Duodenal mucosa (tissue), 2 donors: ENCODE measurements around the gene OSBPL10.

Source experiments
- H3K27ac ChIP-seq: one replicate; pipeline ENCODE4 v1.7.0; 2013; ENCODE audit warnings: low read depth, low read length
- H3K27me3 ChIP-seq, 2 donors: one replicate each; pipeline ENCODE4 v1.7.0; 2013; ENCODE audit warnings: low read length in 2 of 2, control low read depth in 1 of 2; ENCODE audit not compliant: insufficient read depth in 2 of 2, control insufficient read depth in 1 of 2
- H3K36me3 ChIP-seq, 2 donors: one replicate each; pipeline ENCODE4 v1.7.0; 2013; ENCODE audit warnings: low read length in 2 of 2, control low read depth in 1 of 2; ENCODE audit not compliant: insufficient read depth in 2 of 2, control insufficient read depth in 1 of 2
- H3K4me1 ChIP-seq, 2 donors: one replicate each; pipeline ENCODE4 v1.7.0; 2013; ENCODE audit warnings: low read length in 2 of 2, control low read depth in 1 of 2; ENCODE audit not compliant: insufficient read depth in 2 of 2, control insufficient read depth in 1 of 2
- H3K4me3 ChIP-seq, 2 donors: one replicate each; pipeline ENCODE4 v1.7.0; 2013; ENCODE audit warnings: low read length in 2 of 2, low read depth in 1 of 2
- H3K9ac ChIP-seq, 2 donors: one replicate each; pipeline ENCODE4 v1.7.0; 2013; ENCODE audit warnings: low read length in 2 of 2, low read depth in 1 of 2
- H3K9me3 ChIP-seq, 2 donors: one replicate each; pipeline ENCODE4 v1.7.0; 2013; ENCODE audit warnings: low read length in 2 of 2, control low read depth in 1 of 2; ENCODE audit not compliant: control insufficient read depth in 1 of 2

Gene OSBPL10

DNA sequence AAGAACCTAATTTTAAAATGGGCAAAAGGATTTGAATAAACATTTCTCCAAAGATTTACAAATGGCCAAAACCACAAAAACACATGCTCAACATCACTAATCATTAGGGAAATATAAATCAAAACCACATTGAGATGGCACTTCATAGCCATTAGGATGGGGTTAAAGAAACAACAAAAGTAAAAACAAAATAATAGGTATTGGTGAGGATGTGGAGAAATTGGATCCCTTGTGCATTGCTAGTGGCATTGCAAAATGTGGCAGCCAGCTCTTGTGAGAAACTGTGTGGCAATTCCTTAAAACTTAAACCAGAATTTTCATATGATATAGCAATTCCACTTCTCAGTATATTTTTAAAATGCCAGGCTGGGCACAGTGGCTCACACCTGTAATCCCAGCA lies 321.8 kb downstream of the OSBPL10 start:
- H3K9me3 ChIP-seq, result peaks cover 11 to 34% of the 10 kb centered on the region in 2 donors
- H3K4me1 ChIP-seq, result no peaks in the 10 kb centered on the region
- no peak overlapping the region for H3K4me3 ChIP-seq
- no peaks in the 10 kb centered on the region for H3K27me3 ChIP-seq
- no peak overlapping the region for H3K9ac ChIP-seq
- no peaks in the 10 kb centered on the region for H3K36me3 ChIP-seq
- H3K27ac ChIP-seq, result no peak overlapping the region

DNA sequence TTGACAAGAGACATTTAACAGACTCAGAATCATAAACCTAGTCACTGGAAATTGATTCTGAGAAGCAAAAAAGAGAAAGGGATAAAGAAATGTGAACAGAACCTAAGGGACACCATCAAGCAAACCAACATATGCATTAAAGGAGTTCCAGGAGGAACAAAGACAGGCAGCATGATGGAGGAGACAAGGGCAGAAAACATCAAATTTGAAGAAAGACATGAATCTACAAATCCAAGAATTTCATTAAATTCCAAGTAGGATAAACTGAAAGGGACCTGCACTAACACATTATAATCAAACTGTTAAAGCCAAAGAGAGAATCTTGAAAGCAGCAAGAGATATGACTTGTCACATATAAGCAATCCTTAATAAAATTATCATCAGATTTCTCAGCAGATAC lies 326.1 kb downstream of the OSBPL10 start:
- Histone ChIP-seq H3K9me3 (peaks cover 30 to 59% of the 10 kb centered on the region in 2 donors), H3K4me3 (no peak overlapping the region), H3K36me3 (no peaks in the 10 kb centered on the region), H3K4me1 (no peaks in the 10 kb centered on the region), H3K9ac (no peak overlapping the region), H3K27ac (no peak overlapping the region), H3K27me3 (no peaks in the 10 kb centered on the region)

DNA sequence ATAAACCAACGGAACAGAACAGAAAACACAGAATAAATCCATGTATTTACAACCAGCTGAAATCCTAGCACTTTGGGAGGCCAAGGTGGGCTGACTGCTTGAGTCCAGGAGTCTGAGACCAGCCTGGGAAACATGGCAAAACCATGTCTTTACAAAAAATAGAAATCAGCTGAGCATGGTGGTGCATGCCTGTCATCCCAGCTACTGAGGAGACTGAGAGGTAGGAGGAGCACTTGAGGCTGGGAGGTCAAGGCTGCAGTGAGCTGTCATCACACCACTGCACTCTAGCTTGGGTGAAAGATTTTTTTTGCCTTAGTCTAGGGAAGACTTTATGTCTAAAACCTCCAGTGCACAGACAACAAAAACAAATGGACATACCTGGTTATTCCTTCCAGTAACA lies 327.6 kb downstream of the OSBPL10 start:
- no peak overlapping the region for H3K27ac ChIP-seq
- H3K4me1 ChIP-seq, result no peaks in the 10 kb centered on the region
- peaks cover 0 to 2% of the 10 kb centered on the region in 2 donors for H3K36me3 ChIP-seq
- H3K9ac ChIP-seq, result no peak overlapping the region
- no peak overlapping the region for H3K4me3 ChIP-seq
- peaks cover 43 to 74% of the 10 kb centered on the region in 2 donors for H3K9me3 ChIP-seq
- no peaks in the 10 kb centered on the region for H3K27me3 ChIP-seq

DNA sequence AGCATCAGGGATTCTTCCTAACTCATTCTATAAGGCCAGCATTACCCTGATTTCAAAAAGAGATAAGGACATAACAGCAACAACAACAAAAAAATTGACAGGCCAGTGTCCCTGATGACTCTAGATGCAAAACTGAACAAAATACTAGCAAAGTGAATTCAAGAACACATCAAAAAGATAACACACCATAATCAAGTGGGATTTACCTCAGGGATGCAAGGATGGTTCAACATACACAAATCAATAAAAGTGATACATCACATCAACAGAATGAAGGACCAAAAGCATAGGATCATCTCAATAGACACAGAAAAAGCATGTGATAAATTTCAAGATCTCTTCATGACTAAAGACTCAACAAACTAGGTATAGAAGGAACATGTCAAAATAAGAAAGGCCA lies 328.8 kb downstream of the OSBPL10 start:
- H3K36me3 ChIP-seq, result peaks cover 3 to 13% of the 10 kb centered on the region in 2 donors
- no peak overlapping the region for H3K27ac ChIP-seq
- peaks cover 48 to 70% of the 10 kb centered on the region in 2 donors for H3K9me3 ChIP-seq
- no peak overlapping the region for H3K9ac ChIP-seq
- no peak overlapping the region for H3K4me3 ChIP-seq
- H3K4me1 ChIP-seq, result no peaks in the 10 kb centered on the region
- no peaks in the 10 kb centered on the region for H3K27me3 ChIP-seq

DNA sequence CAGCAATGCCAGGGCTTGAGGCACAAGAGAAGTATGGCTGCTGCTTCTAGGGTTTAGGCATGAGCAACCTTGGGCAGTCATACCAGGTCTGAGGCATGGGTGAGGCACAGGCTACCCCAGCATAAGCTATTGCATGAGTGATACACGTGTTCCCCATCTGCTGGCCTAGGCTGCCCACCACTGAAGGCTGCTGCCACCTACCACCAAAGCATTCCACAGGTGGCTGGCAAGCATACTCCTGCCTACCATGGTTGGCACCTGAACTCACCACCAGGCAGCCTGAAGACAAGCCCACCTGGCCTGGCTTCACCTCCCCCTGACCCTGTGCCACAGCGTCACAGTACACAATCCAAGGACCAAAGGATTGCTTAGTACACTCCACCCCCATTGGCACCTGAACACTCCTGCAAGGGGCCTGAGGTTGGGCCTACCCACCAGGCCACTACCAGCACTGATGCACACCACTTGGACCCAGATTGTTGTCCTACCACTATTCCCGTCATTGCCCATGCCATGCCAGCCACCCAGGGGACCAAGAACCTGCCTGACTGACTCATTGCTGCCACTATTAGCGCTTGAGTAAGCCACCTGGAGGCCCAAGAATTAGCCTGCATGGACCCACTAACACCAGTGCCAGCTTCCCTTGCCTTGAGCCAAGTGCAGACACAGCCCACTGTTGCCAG lies 332.6 kb downstream of the OSBPL10 start:
- H3K9me3 ChIP-seq, result peaks cover 30 to 36% of the 10 kb centered on the region in 2 donors
- H3K9ac ChIP-seq, result no peak overlapping the region
- peaks cover 8 to 15% of the 10 kb centered on the region in 2 donors for H3K36me3 ChIP-seq
- no peak overlapping the region for H3K27ac ChIP-seq
- H3K4me1 ChIP-seq, result no peaks in the 10 kb centered on the region
- H3K27me3 ChIP-seq, result no peaks in the 10 kb centered on the region
- H3K4me3 ChIP-seq, result no peak overlapping the region

DNA sequence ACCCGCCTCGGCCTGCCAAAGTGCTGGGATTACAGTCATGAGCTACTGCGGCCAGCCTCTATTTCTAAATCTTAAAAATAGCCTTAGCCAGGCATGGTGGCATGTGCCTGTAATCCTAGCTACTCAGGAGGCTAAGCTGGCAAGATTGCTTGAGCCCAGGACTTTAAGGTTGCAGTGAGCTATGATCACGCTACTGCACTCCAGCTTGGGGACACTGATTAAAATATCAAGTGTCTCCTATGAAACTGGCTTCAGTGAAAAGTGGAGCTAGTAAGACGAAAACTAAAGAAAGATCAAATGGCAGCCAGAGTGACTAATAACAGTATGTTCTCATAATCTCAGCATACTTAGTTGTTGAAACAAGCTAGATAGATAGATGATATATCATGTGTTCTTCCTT lies 335.8 kb downstream of the OSBPL10 start:
- H3K9ac ChIP-seq, result no peak overlapping the region
- no peaks in the 10 kb centered on the region for H3K27me3 ChIP-seq
- H3K4me3 ChIP-seq, result no peak overlapping the region

DNA sequence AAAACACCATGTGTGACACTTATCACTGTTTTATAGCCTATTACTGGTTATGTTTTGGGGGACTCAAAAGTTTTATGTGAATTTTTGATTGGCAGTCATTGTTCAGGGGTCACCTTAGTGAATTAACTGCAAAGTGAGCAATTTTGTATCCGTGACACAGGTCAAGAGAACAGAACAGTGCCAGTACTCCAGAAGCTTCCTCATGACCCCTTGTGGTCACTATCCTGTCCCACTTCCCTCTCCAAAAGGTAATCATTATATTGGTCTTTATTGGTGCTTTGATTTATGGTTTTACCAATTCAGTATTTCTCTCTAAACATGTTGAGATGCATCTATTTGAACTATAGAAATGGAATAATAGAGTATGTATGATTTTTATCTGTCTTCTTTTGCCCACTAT lies 341.2 kb downstream of the OSBPL10 start:
- Histone ChIP-seq H3K27ac (no peak overlapping the region), H3K4me1 (peaks cover 5 to 16% of the 10 kb centered on the region in 2 donors), H3K9ac (no peak overlapping the region), H3K9me3 (no peaks in the 10 kb centered on the region), H3K4me3 (no peak overlapping the region), H3K27me3 (no peaks in the 10 kb centered on the region), H3K36me3 (peaks cover 5 to 9% of the 10 kb centered on the region in 2 donors)

More for the DNA sequence above, 335.8 kb downstream of the OSBPL10 start:
- Histone ChIP-seq H3K9me3 (peaks cover 18 to 19% of the 10 kb centered on the region in 2 donors), H3K36me3 (peaks cover 8 to 15% of the 10 kb centered on the region in 2 donors), H3K4me1 (no peaks in the 10 kb centered on the region), H3K27ac (no peak overlapping the region)

DNA sequence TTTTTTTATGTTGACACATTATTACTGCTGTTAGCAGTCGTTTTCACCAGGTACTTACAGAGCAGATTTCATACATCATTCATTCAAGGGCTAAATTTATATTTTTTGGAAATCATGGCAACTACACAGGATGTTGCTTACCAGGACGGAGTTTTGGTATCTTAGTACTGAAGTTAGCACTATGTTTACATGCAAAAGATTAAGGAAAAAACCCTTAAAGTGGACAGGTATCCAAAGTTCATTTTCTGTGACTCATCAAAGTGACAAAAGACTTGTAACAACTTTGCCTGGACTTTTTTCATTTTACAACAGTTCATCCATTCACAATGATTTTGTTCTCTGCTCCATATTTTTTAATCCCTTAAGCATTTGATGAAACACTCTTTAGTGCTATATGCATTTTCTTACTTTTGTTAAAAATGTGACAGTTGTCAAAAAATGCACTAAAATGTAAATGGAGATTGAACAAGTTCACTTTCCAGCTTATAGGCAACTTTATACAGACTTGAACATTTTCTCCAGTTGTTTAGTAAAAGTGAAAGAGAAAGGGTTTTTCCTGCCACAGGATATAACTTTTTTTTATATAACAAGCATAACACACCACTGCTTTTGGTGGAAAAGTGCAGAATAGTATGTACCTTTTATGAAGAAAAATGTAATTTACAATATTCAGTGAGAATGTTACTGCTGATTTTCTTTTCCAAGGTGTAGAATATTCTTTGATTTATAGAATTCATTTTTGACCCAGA lies 344.2 kb downstream of the OSBPL10 start:
- Histone ChIP-seq H3K9me3 (no peaks in the 10 kb centered on the region), H3K4me1 (peaks cover 5 to 16% of the 10 kb centered on the region in 2 donors), H3K9ac (no peak overlapping the region), H3K27ac (no peak overlapping the region), H3K36me3 (peaks cover 14 to 15% of the 10 kb centered on the region in 2 donors), H3K27me3 (no peaks in the 10 kb centered on the region), H3K4me3 (no peak overlapping the region)

DNA sequence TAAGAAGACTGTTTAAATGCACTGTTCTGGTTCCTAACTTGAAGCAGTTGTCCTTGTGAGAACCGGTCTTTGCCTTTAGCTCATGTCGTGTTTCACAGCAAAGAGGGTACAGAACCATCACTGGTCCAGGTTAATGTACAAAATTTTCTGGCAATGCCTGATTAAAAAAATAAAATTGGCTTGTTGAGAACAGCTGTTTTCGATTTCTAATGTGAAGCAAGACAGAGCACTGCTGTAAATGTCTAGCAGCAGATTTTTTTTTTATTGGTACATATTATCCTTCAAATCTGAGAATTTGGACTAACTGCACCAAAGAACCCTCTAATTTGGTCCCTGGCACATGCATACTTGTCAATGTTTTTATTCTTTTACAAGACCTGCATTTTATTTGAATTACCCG lies 345.0 kb downstream of the OSBPL10 start:
- Histone ChIP-seq H3K9me3 (no peaks in the 10 kb centered on the region), H3K27me3 (no peaks in the 10 kb centered on the region), H3K4me3 (no peak overlapping the region), H3K4me1 (peaks cover 5 to 16% of the 10 kb centered on the region in 2 donors), H3K36me3 (peaks cover 14 to 15% of the 10 kb centered on the region in 2 donors), H3K27ac (no peak overlapping the region), H3K9ac (no peak overlapping the region)

DNA sequence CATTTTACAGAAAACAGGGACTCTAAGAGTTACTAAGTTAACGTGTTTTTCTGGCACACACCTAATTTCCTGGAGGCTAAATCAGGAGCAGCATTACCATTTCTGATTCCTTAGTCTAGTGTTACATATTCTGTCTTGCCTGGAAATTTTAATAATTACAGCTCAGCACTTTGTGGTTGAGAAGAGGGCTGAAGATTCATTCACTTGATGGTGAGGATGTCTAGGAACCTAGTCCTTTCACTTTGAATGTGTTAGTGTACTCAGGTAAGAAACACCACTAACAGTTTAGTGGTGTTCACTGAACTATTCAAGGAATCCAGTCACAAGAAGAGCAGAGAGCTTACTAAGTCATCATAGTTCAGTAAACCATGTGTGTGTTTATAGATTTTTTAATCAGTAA lies 345.5 kb downstream of the OSBPL10 start:
- peaks cover 14 to 15% of the 10 kb centered on the region in 2 donors for H3K36me3 ChIP-seq
- H3K4me3 ChIP-seq, result no peak overlapping the region
- peaks cover 5 to 16% of the 10 kb centered on the region in 2 donors for H3K4me1 ChIP-seq
- no peak overlapping the region for H3K27ac ChIP-seq
- H3K27me3 ChIP-seq, result no peaks in the 10 kb centered on the region
- H3K9ac ChIP-seq, result no peak overlapping the region
- no peaks in the 10 kb centered on the region for H3K9me3 ChIP-seq
